Trophoblast cell (in vitro differentiated cells and primary cell): ENCODE results near the gene PDCD1LG2.

Experiments
- DNase-seq, 2 donors: peaks; one replicate each; pipeline ENCODE4 v3.0.0-alpha.2; 2016
- H2AFZ ChIP-seq: 2 replicates; pipeline ENCODE4 v1.6.1; 2013; ENCODE audit warnings: low read length, moderate library complexity, mild to moderate bottlenecking; ENCODE audit not compliant: insufficient read depth, poor library complexity
- H2AK5ac ChIP-seq: 2 replicates; pipeline ENCODE4 v1.6.1; 2013; ENCODE audit warnings: mild to moderate bottlenecking, low read length
- H2BK120ac ChIP-seq: 2 replicates; pipeline ENCODE4 v1.6.1; 2013; ENCODE audit warnings: low read length, mild to moderate bottlenecking, moderate library complexity; ENCODE audit not compliant: insufficient read depth, poor library complexity
- H2BK12ac ChIP-seq: 2 replicates; pipeline ENCODE4 v1.6.1; 2013; ENCODE audit warnings: mild to moderate bottlenecking, low read length, moderate library complexity
- H2BK5ac ChIP-seq: 2 replicates; pipeline ENCODE4 v1.6.1; 2013; ENCODE audit warnings: low read length, low read depth, moderate library complexity, mild to moderate bottlenecking; ENCODE audit not compliant: poor library complexity
- H3K14ac ChIP-seq: 2 replicates; pipeline ENCODE4 v1.6.1; 2013; ENCODE audit warnings: mild to moderate bottlenecking, low read length
- H3K18ac ChIP-seq: 2 replicates; pipeline ENCODE4 v1.6.1; 2013; ENCODE audit warnings: mild to moderate bottlenecking, low read length
- H3K23ac ChIP-seq: 2 replicates; pipeline ENCODE4 v1.6.1; 2013; ENCODE audit warnings: low read length
- H3K27ac ChIP-seq: 2 replicates; pipeline ENCODE4 v1.5.1; 2013; ENCODE audit warnings: low read depth, mild to moderate bottlenecking, inconsistent platforms, low read length, moderate library complexity
- H3K27me3 ChIP-seq: 2 replicates; pipeline ENCODE4 v1.6.1; 2013; ENCODE audit warnings: inconsistent platforms, mild to moderate bottlenecking, low read length, moderate library complexity; ENCODE audit not compliant: insufficient read depth
- H3K36me3 ChIP-seq, 2 experiments: 1 replicate in 1 of 2; 2 replicates in 1 of 2; pipeline ENCODE4 v1.6.1; 2013; ENCODE audit warnings: low read length in 2 of 2, mild to moderate bottlenecking in 2 of 2, moderate library complexity in 1 of 2; ENCODE audit not compliant: insufficient read depth in 2 of 2, control insufficient read depth in 1 of 2
- H3K4ac ChIP-seq: 2 replicates; pipeline ENCODE4 v1.6.1; 2013; ENCODE audit warnings: low read depth, mild to moderate bottlenecking, low read length, moderate library complexity
- H3K4me1 ChIP-seq, 2 experiments: 1 replicate in 1 of 2; 2 replicates in 1 of 2; pipeline ENCODE4 v1.6.1; 2013; ENCODE audit warnings: low read length in 2 of 2, mild to moderate bottlenecking in 2 of 2, moderate library complexity in 1 of 2; ENCODE audit not compliant: insufficient read depth in 2 of 2, control insufficient read depth in 1 of 2
- H3K4me2 ChIP-seq: 2 replicates; pipeline ENCODE4 v1.6.1; 2013; ENCODE audit warnings: inconsistent platforms, mild to moderate bottlenecking, low read length, moderate library complexity
- H3K4me3 ChIP-seq: 2 replicates; pipeline ENCODE4 v1.5.1; 2013; ENCODE audit warnings: mild to moderate bottlenecking, low read depth, low read length, inconsistent platforms
- H3K79me1 ChIP-seq: one replicate; pipeline ENCODE4 v1.6.1; 2013; ENCODE audit warnings: low read length
- H3K79me2 ChIP-seq: 2 replicates; pipeline ENCODE4 v1.6.1; 2013; ENCODE audit warnings: low read length, mild to moderate bottlenecking; ENCODE audit not compliant: control insufficient read depth, insufficient read depth, poor library complexity
- H3K9ac ChIP-seq: 2 replicates; pipeline ENCODE4 v1.6.1; 2013; ENCODE audit warnings: mild to moderate bottlenecking, low read length
- H3K9me3 ChIP-seq: 2 replicates; pipeline ENCODE4 v1.6.1; 2013; ENCODE audit warnings: low read depth, mild to moderate bottlenecking, control low read depth, inconsistent platforms, low read length; ENCODE audit not compliant: insufficient read depth
- H4K12ac ChIP-seq: 2 replicates; pipeline ENCODE4 v1.6.1; 2013; ENCODE audit warnings: low read depth, mild to moderate bottlenecking, low read length, moderate library complexity
- H4K8ac ChIP-seq: 2 replicates; pipeline ENCODE4 v1.6.1; 2013; ENCODE audit warnings: low read depth, mild to moderate bottlenecking, low read length, moderate library complexity
- H4K91ac ChIP-seq: one replicate; pipeline ENCODE4 v1.6.1; 2013; ENCODE audit warnings: low read depth, mild to moderate bottlenecking, low read length, moderate library complexity
- WGBS: extraction: QIAGEN DNeasy Blood & Tissue Kit; methylation state at CpG from one replicate; pipeline ENCODE4 v1.1.7; 2013; ENCODE audit warnings: missing lambda C conversion rate; ENCODE audit not compliant: insufficient read length, insufficient coverage; ENCODE audit errors: extremely low coverage; 5-methylcytosine and 5-hydroxymethylcytosine counted together

The PDCD1LG2 gene

GRCh38 chr9:5566054-5566618 is 55.8 kb downstream of the PDCD1LG2 start:
- no peak overlapping the region for H3K4me2 ChIP-seq
- H2BK120ac ChIP-seq: no peak overlapping the region
- H3K4ac ChIP-seq: no peak overlapping the region
- no peak overlapping the region for H4K91ac ChIP-seq
- no peak overlapping the region for H3K18ac ChIP-seq
- H3K27me3 ChIP-seq: no peaks in the 10 kb centered on the region
- no peak overlapping the region for H3K23ac ChIP-seq
- H3K14ac ChIP-seq: no peak overlapping the region
- H3K27ac ChIP-seq: no peak overlapping the region
- H3K79me1 ChIP-seq: no peaks in the 10 kb centered on the region
- no peak overlapping the region for H2AFZ ChIP-seq
- no peaks in the 10 kb centered on the region for H3K9me3 ChIP-seq
- no peaks in the 10 kb centered on the region for H3K36me3 ChIP-seq
- no peak overlapping the region for H4K12ac ChIP-seq
- no peak overlapping the region for H3K9ac ChIP-seq
- H2AK5ac ChIP-seq: no peak overlapping the region
- no peak overlapping the region for H3K4me3 ChIP-seq
- H2BK12ac ChIP-seq: no peak overlapping the region
- no peak for DNase-seq
- WGBS: no CpG with 5 or more reads among the region's 6 CpGs
- no peak overlapping the region for H2BK5ac ChIP-seq
- peaks cover 0 to 2% of the 10 kb centered on the region in 2 experiments for H3K4me1 ChIP-seq
- peaks cover 2% of the 10 kb centered on the region for H3K79me2 ChIP-seq
- H4K8ac ChIP-seq: no peak overlapping the region

- no peak for DNase-seq
- no peaks in the 10 kb centered on the region for H3K4me1 ChIP-seq
- no peak overlapping the region for H3K4me2 ChIP-seq
- no peak overlapping the region for H3K9ac ChIP-seq
- H2BK12ac ChIP-seq: no peak overlapping the region
- H2AK5ac ChIP-seq: no peak overlapping the region
- no peak overlapping the region for H2AFZ ChIP-seq
- H3K27ac ChIP-seq: no peak overlapping the region
- no peak overlapping the region for H3K18ac ChIP-seq
- no peaks in the 10 kb centered on the region for H3K27me3 ChIP-seq
- H4K12ac ChIP-seq: no peak overlapping the region
- H2BK5ac ChIP-seq: no peak overlapping the region
- H3K23ac ChIP-seq: no peak overlapping the region
- H3K36me3 ChIP-seq: no peaks in the 10 kb centered on the region
- WGBS: no CpG with 5 or more reads among the region's 2 CpGs
- H3K79me1 ChIP-seq: no peaks in the 10 kb centered on the region
- H3K9me3 ChIP-seq: no peaks in the 10 kb centered on the region
- H4K91ac ChIP-seq: no peak overlapping the region
- no peak overlapping the region for H3K4me3 ChIP-seq
- H3K14ac ChIP-seq: no peak overlapping the region
- H4K8ac ChIP-seq: no peak overlapping the region
- no peak overlapping the region for H2BK120ac ChIP-seq
- H3K79me2 ChIP-seq: peaks cover 2% of the 10 kb centered on the region
- no peak overlapping the region for H3K4ac ChIP-seq
Observed at GRCh38 chr9:5568868-5569267, 58.5 kb downstream of the PDCD1LG2 start.

- Histone ChIP-seq H2AFZ (no peak overlapping the region), H3K27ac (no peak overlapping the region), H2BK12ac (no peak overlapping the region), H3K4ac (no peak overlapping the region), H3K14ac (no peak overlapping the region), H3K79me2 (peaks cover 2% of the 10 kb centered on the region), H3K4me2 (no peak overlapping the region), H4K8ac (no peak overlapping the region), H2BK5ac (no peak overlapping the region), H3K9ac (no peak overlapping the region), H3K4me1 (no peaks in the 10 kb centered on the region), H2BK120ac (no peak overlapping the region), H3K9me3 (no peaks in the 10 kb centered on the region), H3K23ac (no peak overlapping the region), H3K4me3 (no peak overlapping the region), H3K36me3 (no peaks in the 10 kb centered on the region), H3K27me3 (no peaks in the 10 kb centered on the region), H4K91ac (no peak overlapping the region), H3K79me1 (no peaks in the 10 kb centered on the region), H2AK5ac (no peak overlapping the region), H3K18ac (no peak overlapping the region), H4K12ac (no peak overlapping the region)
- no peak for DNase-seq
Observed at GRCh38 chr9:5569409-5569808, 59.1 kb downstream of the PDCD1LG2 start.

GRCh38 chr9:5569891-5570290 is 59.6 kb downstream of the PDCD1LG2 start:
- Histone ChIP-seq H3K9me3 (no peaks in the 10 kb centered on the region), H4K8ac (no peak overlapping the region), H2BK12ac (no peak overlapping the region), H3K36me3 (no peaks in the 10 kb centered on the region), H3K27ac (no peak overlapping the region), H3K27me3 (no peaks in the 10 kb centered on the region), H3K14ac (no peak overlapping the region), H2AFZ (no peak overlapping the region), H3K4ac (no peak overlapping the region), H3K79me2 (peaks cover 2% of the 10 kb centered on the region), H3K18ac (no peak overlapping the region), H3K4me3 (no peak overlapping the region), H2BK5ac (no peak overlapping the region), H3K79me1 (no peaks in the 10 kb centered on the region), H4K91ac (no peak overlapping the region), H3K4me2 (no peak overlapping the region), H4K12ac (no peak overlapping the region), H3K23ac (no peak overlapping the region), H2BK120ac (no peak overlapping the region), H2AK5ac (no peak overlapping the region), H3K9ac (no peak overlapping the region), H3K4me1 (no peaks in the 10 kb centered on the region)
- DNase-seq: no peak
- WGBS: no CpG with 5 or more reads among the region's 1 CpG
